HTR-8/SVneo (cell line): ENCODE measurements around the gene NMRK2.

Experiments used
- DNase-seq: peaks from one replicate; pipeline ENCODE4 v3.0.0; 2011; ENCODE audit warnings: low spot score, mixed read lengths; ENCODE audit not compliant: insufficient read length
- FAIRE-seq: peaks from 2 replicates; lab custom pipeline; 2011; peaks lifted over from hg19 to GRCh38; lab: Jason Lieb, UNC

NMRK2 gene

GRCh38 chr19:3979674-3980352 is 46.9 kb downstream of the NMRK2 start:
- FAIRE-seq (no peak), DNase-seq (no peak)

GRCh38 chr19:3980353-3981251 is 47.7 kb downstream of the NMRK2 start:
- DNase-seq (no peak), FAIRE-seq (no peak)

GRCh38 chr19:3981373-3981735 is 48.5 kb downstream of the NMRK2 start:
- DNase-seq (no peak), FAIRE-seq (no peak)

- DNase-seq, result no peak
- no peak for FAIRE-seq
These were observed 49.1 kb downstream of the NMRK2 start for GRCh38 chr19:3981736-3982681.

GRCh38 chr19:3982701-3983541 is 50.1 kb downstream of the NMRK2 start:
- FAIRE-seq, result no peak
- DNase-seq, result no peak

- no peak for DNase-seq
- no peak for FAIRE-seq
These were observed 50.7 kb downstream of the NMRK2 start for GRCh38 chr19:3983542-3983914.

- DNase-seq (no peak), FAIRE-seq (peak; percentile 9)
These were observed 51.2 kb downstream of the NMRK2 start for GRCh38 chr19:3983936-3984583.

GRCh38 chr19:3984584-3984907 is 51.7 kb downstream of the NMRK2 start:
- DNase-seq (no peak), FAIRE-seq (no peak)

GRCh38 chr19:3984908-3985642 is 52.2 kb downstream of the NMRK2 start, which contains the start of gene EEF2:
EEF2 (minus strand) TSS chr19:3985463; CDS start chr19:3985380, 83 bp downstream.
- DNase-seq (peak; percentile 76), FAIRE-seq (no peak)

- FAIRE-seq, result no peak
These were observed 52.9 kb downstream of the NMRK2 start for GRCh38 chr19:3985643-3986259.

GRCh38 chr19:3986260-3987041 is 53.6 kb downstream of the NMRK2 start:
- DNase-seq, result no peak
- no peak for FAIRE-seq

More at GRCh38 chr19:3985643-3986259, 52.9 kb downstream of the NMRK2 start:
- no peak for DNase-seq

GRCh38 chr19:3987619-3988371 is 54.9 kb downstream of the NMRK2 start:
- FAIRE-seq, result no peak
- peak; percentile 71 for DNase-seq

- FAIRE-seq (no peak), DNase-seq (no peak)
These were observed 57.9 kb downstream of the NMRK2 start for GRCh38 chr19:3990815-3991117.
